CD14-positive monocyte (primary cell): ENCODE measurements around the gene PMM2. TPM values are rescaled to one million over a fixed set of nuclear protein-coding genes. Genes with fewer than 3 reads are reported as not detected.

Source experiments
- DNase-seq, 3 donors: peaks; one replicate each; pipeline ENCODE4 v3.0.0-alpha.2; 2011 to 2022
- H2AFZ ChIP-seq: 2 replicates; pipeline ENCODE4 v1.6.0; 2012; ENCODE audit warnings: mild to moderate bottlenecking, low read depth, low read length, inconsistent platforms; ENCODE audit not compliant: insufficient read depth, poor library complexity, severe bottlenecking
- H3K27ac ChIP-seq, 2 donors: 1 replicate in 1 of 2; 2 replicates in 1 of 2; pipeline ENCODE4 v1.5.1; 2012 to 2013; ENCODE audit warnings: low read length in 2 of 2, control low read depth in 1 of 2, inconsistent platforms in 1 of 2, low read depth in 1 of 2, mild to moderate bottlenecking in 1 of 2
- H3K27me3 ChIP-seq, 2 donors: one replicate each; pipeline versions ENCODE4 v1.6.0 to v1.6.1; 2011 to 2013; ENCODE audit warnings: low read length in 2 of 2; ENCODE audit not compliant: control insufficient read depth in 2 of 2, insufficient read depth in 2 of 2
- H3K36me3 ChIP-seq, 2 donors: replicated peaks in 1 of 2; 1 replicate in 1 of 2; 2 replicates in 1 of 2; pipeline versions ENCODE4 v1.5.1 to v1.6.1; 2012 to 2013; ENCODE audit warnings: low read length in 2 of 2, control low read depth in 1 of 2, inconsistent platforms in 1 of 2, mild to moderate bottlenecking in 1 of 2; ENCODE audit not compliant: insufficient read depth in 2 of 2, control insufficient read depth in 1 of 2
- H3K4me1 ChIP-seq, 2 donors: 1 replicate in 1 of 2; 2 replicates in 1 of 2; pipeline versions ENCODE4 v1.5.1 to v1.6.1; 2012 to 2013; ENCODE audit warnings: low read length in 2 of 2, control low read depth in 1 of 2, inconsistent platforms in 1 of 2, mild to moderate bottlenecking in 1 of 2, moderate library complexity in 1 of 2; ENCODE audit not compliant: insufficient read depth in 2 of 2, control insufficient read depth in 1 of 2
- H3K4me2 ChIP-seq: replicated peaks from 2 replicates; pipeline ENCODE3; 2012; ENCODE audit warnings: low read length, moderate library complexity, mild to moderate bottlenecking; ENCODE audit not compliant: poor library complexity, severe bottlenecking; ENCODE audit errors: extremely low read depth
- H3K4me3 ChIP-seq, 3 experiments: fragments of 200-600 bp in 1 of 3; sonication (generic) in 1 of 3; replicated peaks in 1 of 3; 1 replicate in 2 of 3; 2 replicates in 1 of 3; pipeline ENCODE4 v1.5.1; 2011 to 2013; ENCODE audit warnings: low read length in 3 of 3, mild to moderate bottlenecking in 3 of 3, control low read depth in 2 of 3, low read depth in 2 of 3, inconsistent platforms in 1 of 3, moderate library complexity in 1 of 3
- H3K79me2 ChIP-seq: 2 replicates; pipeline ENCODE4 v1.6.0; 2012; ENCODE audit warnings: mild to moderate bottlenecking, control low read depth, inconsistent platforms, low read length, moderate library complexity; ENCODE audit not compliant: insufficient read depth
- H3K9ac ChIP-seq: 2 replicates; pipeline ENCODE4 v1.6.0; 2017; ENCODE audit warnings: low read length, mild to moderate bottlenecking; ENCODE audit not compliant: insufficient read depth, poor library complexity, severe bottlenecking
- H3K9me3 ChIP-seq, 2 donors: replicated peaks in 1 of 2; 1 replicate in 1 of 2; 2 replicates in 1 of 2; pipeline versions ENCODE4 v1.5.1 to v1.6.1; 2012 to 2013; ENCODE audit warnings: low read length in 2 of 2, control low read depth in 1 of 2; ENCODE audit not compliant: control insufficient read depth in 1 of 2, insufficient read depth in 1 of 2
- H4K20me1 ChIP-seq: 2 replicates; pipeline ENCODE4 v1.6.0; 2012; ENCODE audit warnings: mild to moderate bottlenecking, low read length, control low read depth, moderate library complexity; ENCODE audit not compliant: insufficient read depth
- H3K27ac Mint-ChIP-seq, 7 donors: one replicate each; pipeline ENCODE4 v1.8.0; 2020; ENCODE audit warnings: mild to moderate bottlenecking in 7 of 7, mixed read lengths in 7 of 7, moderate library complexity in 6 of 7, inconsistent platforms in 2 of 7
- H3K27me3 Mint-ChIP-seq, 3 donors: one replicate each; pipeline ENCODE4 v1.8.0; 2021 to 2022; ENCODE audit warnings: low read depth in 3 of 3, mild to moderate bottlenecking in 3 of 3, mixed read lengths in 3 of 3, moderate library complexity in 3 of 3, inconsistent platforms in 1 of 3
- H3K36me3 Mint-ChIP-seq, 2 donors: one replicate each; pipeline ENCODE4 v1.8.0; 2020; ENCODE audit warnings: mixed read lengths in 2 of 2, inconsistent platforms in 1 of 2, mild to moderate bottlenecking in 1 of 2
- H3K4me1 Mint-ChIP-seq: one replicate; pipeline ENCODE4 v1.8.0; 2020; ENCODE audit warnings: mild to moderate bottlenecking, mixed read lengths
- H3K4me3 Mint-ChIP-seq, 2 donors: one replicate each; pipeline ENCODE4 v1.8.0; 2020; ENCODE audit warnings: mild to moderate bottlenecking in 2 of 2, mixed read lengths in 2 of 2, moderate library complexity in 1 of 2
- H3K9me3 Mint-ChIP-seq, 7 donors: one replicate each; pipeline ENCODE4 v1.8.0; 2020 to 2022; ENCODE audit warnings: mixed read lengths in 7 of 7, mild to moderate bottlenecking in 6 of 7, moderate library complexity in 6 of 7, inconsistent platforms in 2 of 7
- CTCF ChIP-seq: fragments of 200-600 bp; IDR thresholded peaks from one replicate; pipeline ENCODE4 v1.8.0; 2022; ENCODE audit warnings: antibody characterized with exemption, mild to moderate bottlenecking
- WGBS: methylation state at CpG from one replicate; pipeline ENCODE4 v1.1.5; 2013; ENCODE audit warnings: missing lambda C conversion rate; ENCODE audit not compliant: insufficient coverage; 5-methylcytosine and 5-hydroxymethylcytosine counted together
- intact Hi-C, 2 donors: fragments of 100-400 bp; cut with micrococcal nuclease; formaldehyde crosslinking; loops; one replicate each; pipeline versions ENCODE4 v1.15.0 to v1.15.1; 2023
- polyA plus RNA-seq, 3 donors: library from polyadenylated mRNA; depleted of rRNA in 1 of 3; unstranded in 2 of 3; stranded (reverse) in 1 of 3; fragments of 300-500 nt in 2 of 3; fragments of >200 nt in 1 of 3; fragmentation: Illumina TruSeq in 2 of 3; gene quantifications; 1 replicate in 2 of 3; 2 replicates in 1 of 3; pipeline ENCODE4 v1.2.3, GENCODE V29; 2012 to 2021

The PMM2 gene
- polyA plus RNA-seq, 3 donors = 15.2 to 22.9 (median 17.8) TPM

- no peaks in the 10 kb centered on the region for H3K9me3 Mint-ChIP-seq
- H3K4me1 Mint-ChIP-seq = no peaks in the 10 kb centered on the region
- Histone ChIP-seq H3K27me3 (no peaks in the 10 kb centered on the region), H4K20me1 (no peaks in the 10 kb centered on the region), H3K4me3 (no peak overlapping the region), H2AFZ (no peak overlapping the region), H3K27ac (no peak overlapping the region), H3K79me2 (no peaks in the 10 kb centered on the region), H3K36me3 (peaks cover 42 to 80% of the 10 kb centered on the region in 2 donors), H3K4me2 (no peak overlapping the region), H3K4me1 (no peaks in the 10 kb centered on the region), H3K9me3 (no peaks in the 10 kb centered on the region), H3K9ac (no peak overlapping the region)
- 97% methylated on average over 9 of the region's 12 CpGs for WGBS
- no peak for DNase-seq
- no peak for TF ChIP-seq CTCF
- H3K36me3 Mint-ChIP-seq = peaks cover 47 to 84% of the 10 kb centered on the region in 2 donors
- H3K27ac Mint-ChIP-seq = peak overlapping the region in 1 of 7 donors; percentile 58
- no peaks in the 10 kb centered on the region for H3K27me3 Mint-ChIP-seq
- no peak overlapping the region for H3K4me3 Mint-ChIP-seq
- intact Hi-C loops = no loop called here
Observed at GRCh38 chr16:8768283-8768682, 29.4 kb upstream of the PMM2 start.

- no peak for DNase-seq
- Histone ChIP-seq H3K4me3 (no peak overlapping the region), H3K9me3 (no peaks in the 10 kb centered on the region), H3K27ac (no peak overlapping the region), H3K4me2 (no peak overlapping the region), H3K36me3 (peaks cover 42 to 84% of the 10 kb centered on the region in 2 donors), H3K27me3 (no peaks in the 10 kb centered on the region), H3K4me1 (no peaks in the 10 kb centered on the region), H3K9ac (no peak overlapping the region), H3K79me2 (no peaks in the 10 kb centered on the region), H2AFZ (no peak overlapping the region), H4K20me1 (no peaks in the 10 kb centered on the region)
- Mint-ChIP-seq H3K27ac (peak overlapping the region in 1 of 7 donors; percentile 58), H3K9me3 (no peaks in the 10 kb centered on the region), H3K36me3 (peaks cover 51 to 88% of the 10 kb centered on the region in 2 donors), H3K4me1 (no peaks in the 10 kb centered on the region), H3K27me3 (no peaks in the 10 kb centered on the region), H3K4me3 (no peak overlapping the region)
- 91% methylated on average over 7 of the region's 12 CpGs for WGBS
- no peak for TF ChIP-seq CTCF
- intact Hi-C loops = no loop called here
Observed at GRCh38 chr16:8768692-8769091, 28.9 kb upstream of the PMM2 start.
